Testis (tissue), 2 donors: ENCODE data around the gene RRP1.
A peak's percentile ranks its signal among the peaks of the same experiment; 100 is the strongest.

Source experiments
- CTCF ChIP-seq, 3 experiments: fragments of 450-650 bp in 2 of 3; fragments of 200-600 bp in 1 of 3; sonication (generic) in 1 of 3; IDR thresholded peaks; one replicate each; pipeline ENCODE4 v1.5.1; 2016 to 2019; ENCODE audit warnings: antibody characterized with exemption in 3 of 3, mild to moderate bottlenecking in 2 of 3, moderate library complexity in 1 of 3
- POLR2A ChIP-seq: fragments of 450-650 bp; IDR thresholded peaks from one replicate; pipeline ENCODE4 v1.6.1; 2017; ENCODE audit warnings: antibody characterized with exemption, mild to moderate bottlenecking, moderate library complexity

GRCh38 chr21:43825936-43826622, 36.7 kb downstream of the RRP1 start:
- TF ChIP-seq CTCF (IDR thresholded peaks at IDR 0.05) = peak in 1 of 3 experiments; percentile 12
- no peak for TF ChIP-seq POLR2A
